Measurements from ENCODE around the gene SOX5. TPM values are rescaled to one million over a fixed set of nuclear protein-coding genes. Genes with fewer than 3 reads are reported as not detected.
A peak's percentile ranks its signal among the peaks of the same experiment; 100 is the strongest.

SOX5 gene
- total and polyA plus RNA-seq, 9 of the 15 experiments (the other 6 are each of a cell fraction or from before 2014, with no cell fraction given): 8.3 to 16.5 (median 11.9) TPM

DNA sequence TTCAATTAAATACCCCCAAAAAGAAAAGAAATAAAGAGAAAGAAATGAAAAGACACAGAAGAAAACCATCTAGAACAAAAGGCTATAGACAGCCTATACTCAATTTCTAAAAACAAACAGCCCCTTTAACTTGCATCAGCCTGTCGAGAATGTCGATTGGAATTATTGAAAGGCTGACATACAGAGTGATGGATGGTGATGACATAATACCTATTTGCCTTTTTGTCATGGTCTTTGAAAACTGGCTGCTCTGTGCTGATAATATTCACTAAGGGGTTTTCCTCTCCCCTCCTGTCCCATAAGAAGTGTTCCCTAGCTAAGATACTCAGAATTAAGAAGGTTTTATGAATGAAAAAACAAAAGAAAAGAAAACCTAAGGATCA is 393.7 kb downstream of the SOX5 start (continued):
- TF ChIP-seq, protein P1, sequence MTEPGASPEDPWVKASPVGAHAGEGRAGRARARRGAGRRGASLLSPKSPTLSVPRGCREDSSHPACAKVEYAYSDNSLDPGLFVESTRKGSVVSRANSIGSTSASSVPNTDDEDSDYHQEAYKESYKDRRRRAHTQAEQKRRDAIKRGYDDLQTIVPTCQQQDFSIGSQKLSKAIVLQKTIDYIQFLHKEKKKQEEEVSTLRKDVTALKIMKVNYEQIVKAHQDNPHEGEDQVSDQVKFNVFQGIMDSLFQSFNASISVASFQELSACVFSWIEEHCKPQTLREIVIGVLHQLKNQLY (CRISPR knock-in tag; conservative IDR thresholded peaks at IDR 0.05): no peak
- 0 out of 2 replicates have a peak, but pooled peaks have one; percentile 20 for TF ChIP-seq CC2D1A (IDR thresholded peaks at IDR 0.05)
- TF ChIP-seq ZBTB17 (CRISPR knock-in tag; IDR thresholded peaks at IDR 0.05): peak; percentile 95
- peak in 1 of 2 experiments; percentile 60; a peak in 1 of 4 replicates for TF ChIP-seq FOXK2 (conservative IDR thresholded peaks at IDR 0.05 in 1 of 2, IDR thresholded peaks at IDR 0.05 in 1 of 2; ENCODE audit: low read depth in 2 of 2)
- TF ChIP-seq, protein P2, sequence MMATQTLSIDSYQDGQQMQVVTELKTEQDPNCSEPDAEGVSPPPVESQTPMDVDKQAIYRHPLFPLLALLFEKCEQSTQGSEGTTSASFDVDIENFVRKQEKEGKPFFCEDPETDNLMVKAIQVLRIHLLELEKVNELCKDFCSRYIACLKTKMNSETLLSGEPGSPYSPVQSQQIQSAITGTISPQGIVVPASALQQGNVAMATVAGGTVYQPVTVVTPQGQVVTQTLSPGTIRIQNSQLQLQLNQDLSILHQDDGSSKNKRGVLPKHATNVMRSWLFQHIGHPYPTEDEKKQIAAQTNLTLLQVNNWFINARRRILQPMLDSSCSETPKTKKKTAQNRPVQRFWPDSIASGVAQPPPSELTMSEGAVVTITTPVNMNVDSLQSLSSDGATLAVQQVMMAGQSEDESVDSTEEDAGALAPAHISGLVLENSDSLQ (IDR thresholded peaks at IDR 0.05): peak; percentile 95
- peak; percentile 79 for TF ChIP-seq CREM (IDR thresholded peaks at IDR 0.05; ENCODE audit: low read depth)
- 0 out of 4 replicates have a peak, but pooled peaks of 1 of the 2 experiments have one; percentile 35 for TF ChIP-seq TEAD1 (CRISPR knock-in tag; IDR thresholded peaks at IDR 0.05)
- peak; percentile 90 for TF ChIP-seq DPF2 (IDR thresholded peaks at IDR 0.05)
- TF ChIP-seq CHCHD3 (CRISPR knock-in tag; IDR thresholded peaks at IDR 0.05): no peak
- TF ChIP-seq, protein P3, sequence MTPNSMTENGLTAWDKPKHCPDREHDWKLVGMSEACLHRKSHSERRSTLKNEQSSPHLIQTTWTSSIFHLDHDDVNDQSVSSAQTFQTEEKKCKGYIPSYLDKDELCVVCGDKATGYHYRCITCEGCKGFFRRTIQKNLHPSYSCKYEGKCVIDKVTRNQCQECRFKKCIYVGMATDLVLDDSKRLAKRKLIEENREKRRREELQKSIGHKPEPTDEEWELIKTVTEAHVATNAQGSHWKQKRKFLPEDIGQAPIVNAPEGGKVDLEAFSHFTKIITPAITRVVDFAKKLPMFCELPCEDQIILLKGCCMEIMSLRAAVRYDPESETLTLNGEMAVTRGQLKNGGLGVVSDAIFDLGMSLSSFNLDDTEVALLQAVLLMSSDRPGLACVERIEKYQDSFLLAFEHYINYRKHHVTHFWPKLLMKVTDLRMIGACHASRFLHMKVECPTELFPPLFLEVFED (CRISPR knock-in tag; conservative IDR thresholded peaks at IDR 0.05): no peak
- TF ChIP-seq BACH1 (tag; IDR thresholded peaks at IDR 0.05): no peak
- 0 out of 2 replicates have a peak, but pooled peaks have one; percentile 43 for TF ChIP-seq HDAC2 (IDR thresholded peaks at IDR 0.05)
- 0 out of 2 replicates have a peak, but pooled peaks have one; percentile 28 for TF ChIP-seq MYC (IDR thresholded peaks at IDR 0.05; ENCODE audit: low read depth, low read length)
- TF ChIP-seq MYC (CRISPR knock-in tag; IDR thresholded peaks at IDR 0.05; ENCODE audit: borderline replicate concordance, low read depth): no peak
- TF ChIP-seq FOXA3 (CRISPR knock-in tag; conservative IDR thresholded peaks at IDR 0.05 in 1 of 2, IDR thresholded peaks at IDR 0.05 in 1 of 2): 0 out of 4 replicates have a peak, but pooled peaks of 1 of the 2 experiments have one; percentile 18
- TF ChIP-seq HOXB6 (CRISPR knock-in tag; IDR thresholded peaks at IDR 0.05; ENCODE audit: borderline replicate concordance): no peak
- peak; percentile 64; the same call in 1 of the 2 replicates for TF ChIP-seq JUN (IDR thresholded peaks at IDR 0.05; ENCODE audit: borderline replicate concordance, low read depth, low read length)
- no peak for TF ChIP-seq JUN (CRISPR knock-in tag; IDR thresholded peaks at IDR 0.05; ENCODE audit: borderline replicate concordance)
